ENCODE data around the gene PNPLA7.

DNA sequence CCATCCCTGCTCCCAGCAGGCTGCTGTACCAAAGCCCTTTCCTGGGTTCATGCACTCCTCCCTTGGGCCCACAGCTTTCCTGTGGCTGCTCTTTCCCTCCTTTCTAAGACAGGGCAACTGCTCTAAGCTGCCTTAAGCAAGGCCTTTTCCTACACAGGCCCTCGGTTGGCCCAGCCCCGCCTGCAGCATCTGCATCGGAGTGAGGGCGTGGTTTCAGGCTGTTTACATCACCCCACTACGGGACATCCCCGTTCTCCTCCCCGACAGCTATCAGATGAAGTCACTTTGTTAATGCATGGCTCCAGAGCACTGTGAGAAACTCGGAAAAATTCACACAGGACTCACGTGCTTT, 25.1 kb upstream of the PNPLA7 start:
- TF ChIP-seq ZBTB8A (tag by site-specific recombination; IDR thresholded peaks at IDR 0.05) (no peak), TRIM28 (IDR thresholded peaks at IDR 0.05; ENCODE audit: borderline replicate concordance, low read length) (no peak), ZNF629 (tag by site-specific recombination; IDR thresholded peaks at IDR 0.05) (no peak), ZNF211 (tag by site-specific recombination; IDR thresholded peaks at IDR 0.05; ENCODE audit: low read depth) (no peak), ZNF561 (tag by site-specific recombination; IDR thresholded peaks at IDR 0.05; ENCODE audit: borderline replicate concordance) (no peak), ZNF248 (tag by site-specific recombination; IDR thresholded peaks at IDR 0.05) (no peak)
- TF ChIP-seq, protein P1, sequence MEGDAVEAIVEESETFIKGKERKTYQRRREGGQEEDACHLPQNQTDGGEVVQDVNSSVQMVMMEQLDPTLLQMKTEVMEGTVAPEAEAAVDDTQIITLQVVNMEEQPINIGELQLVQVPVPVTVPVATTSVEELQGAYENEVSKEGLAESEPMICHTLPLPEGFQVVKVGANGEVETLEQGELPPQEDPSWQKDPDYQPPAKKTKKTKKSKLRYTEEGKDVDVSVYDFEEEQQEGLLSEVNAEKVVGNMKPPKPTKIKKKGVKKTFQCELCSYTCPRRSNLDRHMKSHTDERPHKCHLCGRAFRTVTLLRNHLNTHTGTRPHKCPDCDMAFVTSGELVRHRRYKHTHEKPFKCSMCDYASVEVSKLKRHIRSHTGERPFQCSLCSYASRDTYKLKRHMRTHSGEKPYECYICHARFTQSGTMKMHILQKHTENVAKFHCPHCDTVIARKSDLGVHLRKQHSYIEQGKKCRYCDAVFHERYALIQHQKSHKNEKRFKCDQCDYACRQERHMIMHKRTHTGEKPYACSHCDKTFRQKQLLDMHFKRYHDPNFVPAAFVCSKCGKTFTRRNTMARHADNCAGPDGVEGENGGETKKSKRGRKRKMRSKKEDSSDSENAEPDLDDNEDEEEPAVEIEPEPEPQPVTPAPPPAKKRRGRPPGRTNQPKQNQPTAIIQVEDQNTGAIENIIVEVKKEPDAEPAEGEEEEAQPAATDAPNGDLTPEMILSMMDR (tag by site-specific recombination; IDR thresholded peaks at IDR 0.05) = no peak

All from HEK293 (cell line).